Mesothelial cell of epicardium (in vitro differentiated cells): Measurements from ENCODE around the gene GPATCH2L. TPM values are rescaled to one million over a fixed set of nuclear protein-coding genes. Genes with fewer than 3 reads are reported as not detected.
A peak's percentile ranks its signal among the peaks of the same experiment; 100 is the strongest.

Experiments used
- DNase-seq, 2 experiments: peaks; one replicate each; pipeline ENCODE4 v3.0.0; 2021; ENCODE audit warnings: low spot score in 2 of 2; ENCODE audit not compliant: unreplicated experiment in 2 of 2
- H3K27ac Mint-ChIP-seq: 2 replicates; pipeline ENCODE4 v1.8.0; 2021; ENCODE audit warnings: mixed read lengths
- H3K27me3 Mint-ChIP-seq: 2 replicates; pipeline ENCODE4 v1.8.0; 2021; ENCODE audit warnings: low read depth, mixed read lengths
- H3K36me3 Mint-ChIP-seq: 2 replicates; pipeline ENCODE4 v1.8.0; 2021; ENCODE audit warnings: mixed read lengths
- H3K4me1 Mint-ChIP-seq: 2 replicates; pipeline ENCODE4 v1.8.0; 2021; ENCODE audit warnings: mixed read lengths
- H3K4me3 Mint-ChIP-seq: 2 replicates; pipeline ENCODE4 v1.8.0; 2021; ENCODE audit warnings: mild to moderate bottlenecking, moderate library complexity, mixed read lengths
- H3K9me3 Mint-ChIP-seq: 2 replicates; pipeline ENCODE4 v1.8.0; 2021; ENCODE audit warnings: mixed read lengths
- total RNA-seq: library from RNA; stranded (reverse); gene quantifications from 3 replicates; pipeline ENCODE4 v1.2.1, GENCODE V29; 2021
- TF ChIP-seq, protein P1 (sequence below): fragments of 200-600 bp; sonication (generic); IDR thresholded peaks from one replicate; pipeline ENCODE4 v1.5.0; 2021; ENCODE audit warnings: antibody characterized with exemption; ENCODE audit not compliant: unreplicated experiment

GPATCH2L gene
- total RNA-seq, 1 donor from 2014 or later = 83.1 TPM

DNA sequence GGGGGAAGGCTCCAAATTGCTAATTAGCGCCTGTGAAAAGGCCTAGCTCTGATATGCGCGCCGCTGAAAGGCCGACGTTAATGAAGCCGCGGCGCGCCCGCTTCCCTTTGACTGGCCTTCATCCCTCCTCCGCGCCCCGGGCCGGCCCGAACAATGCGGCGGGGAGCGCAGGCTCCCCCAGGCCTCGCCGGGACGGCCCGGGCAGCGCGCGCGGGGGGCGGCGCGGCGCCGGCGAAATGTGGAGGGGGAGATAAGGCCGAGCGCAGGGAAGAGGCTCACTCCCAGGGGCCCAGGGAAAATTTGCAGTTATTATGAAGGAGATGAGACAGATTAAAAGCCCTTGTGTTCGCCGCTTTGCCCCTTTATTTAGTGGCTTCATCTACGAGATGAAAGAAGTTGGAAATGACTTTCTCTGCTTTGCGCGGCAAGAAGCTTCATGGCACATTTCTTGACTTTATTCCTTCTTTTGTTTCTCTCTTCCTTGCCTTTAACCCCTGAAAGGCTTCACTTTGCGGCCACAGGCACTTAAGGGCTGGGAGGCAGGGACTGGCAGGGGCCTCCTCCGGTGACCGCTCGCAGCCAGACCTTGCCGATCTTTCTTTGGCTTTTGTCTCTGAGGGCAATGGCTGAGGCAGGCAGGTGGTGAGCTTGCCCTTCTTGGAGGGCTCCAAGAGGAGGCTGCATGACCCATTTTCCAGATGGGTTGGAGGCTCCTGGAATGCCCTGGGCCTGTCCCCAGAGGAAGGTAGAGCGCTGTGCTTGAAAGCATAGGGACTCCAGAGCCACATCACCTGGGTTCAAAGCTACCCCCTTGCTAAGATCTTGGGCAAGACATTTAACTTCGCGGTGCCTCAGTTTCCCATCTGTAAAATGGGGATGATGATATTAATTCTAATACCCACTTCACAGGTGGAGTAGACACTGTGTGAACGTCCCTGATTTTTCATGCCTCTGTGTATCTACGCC, 12.7 kb upstream of the GPATCH2L start:
- Mint-ChIP-seq H3K4me3 (peak overlapping the region; percentile 59), H3K27ac (no peak overlapping the region)
- DNase-seq = peak in 1 of 2 experiments; percentile 42

GRCh38 chr14:76143642-76144041, 8.1 kb upstream of the GPATCH2L start:
- H3K27me3 Mint-ChIP-seq = peaks cover 59% of the 10 kb centered on the region
- H3K4me3 Mint-ChIP-seq = no peak overlapping the region

More for the DNA sequence above, 12.7 kb upstream of the GPATCH2L start:
- Mint-ChIP-seq H3K9me3 (peaks cover 20% of the 10 kb centered on the region), H3K4me1 (peaks cover 10% of the 10 kb centered on the region), H3K27me3 (peaks cover 86% of the 10 kb centered on the region), H3K36me3 (peaks cover 2% of the 10 kb centered on the region)
- TF ChIP-seq, protein P1, sequence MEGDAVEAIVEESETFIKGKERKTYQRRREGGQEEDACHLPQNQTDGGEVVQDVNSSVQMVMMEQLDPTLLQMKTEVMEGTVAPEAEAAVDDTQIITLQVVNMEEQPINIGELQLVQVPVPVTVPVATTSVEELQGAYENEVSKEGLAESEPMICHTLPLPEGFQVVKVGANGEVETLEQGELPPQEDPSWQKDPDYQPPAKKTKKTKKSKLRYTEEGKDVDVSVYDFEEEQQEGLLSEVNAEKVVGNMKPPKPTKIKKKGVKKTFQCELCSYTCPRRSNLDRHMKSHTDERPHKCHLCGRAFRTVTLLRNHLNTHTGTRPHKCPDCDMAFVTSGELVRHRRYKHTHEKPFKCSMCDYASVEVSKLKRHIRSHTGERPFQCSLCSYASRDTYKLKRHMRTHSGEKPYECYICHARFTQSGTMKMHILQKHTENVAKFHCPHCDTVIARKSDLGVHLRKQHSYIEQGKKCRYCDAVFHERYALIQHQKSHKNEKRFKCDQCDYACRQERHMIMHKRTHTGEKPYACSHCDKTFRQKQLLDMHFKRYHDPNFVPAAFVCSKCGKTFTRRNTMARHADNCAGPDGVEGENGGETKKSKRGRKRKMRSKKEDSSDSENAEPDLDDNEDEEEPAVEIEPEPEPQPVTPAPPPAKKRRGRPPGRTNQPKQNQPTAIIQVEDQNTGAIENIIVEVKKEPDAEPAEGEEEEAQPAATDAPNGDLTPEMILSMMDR = no peak

GRCh38 chr14:76146976-76147375, 4.7 kb upstream of the GPATCH2L start:
- DNase-seq = no peak
- H3K27ac Mint-ChIP-seq = no peak overlapping the region
- H3K4me3 Mint-ChIP-seq = no peak overlapping the region
- peaks cover 2% of the 10 kb centered on the region for H3K4me1 Mint-ChIP-seq
- peaks cover 51% of the 10 kb centered on the region for H3K27me3 Mint-ChIP-seq
- TF ChIP-seq, protein P1 = no peak
- no peaks in the 10 kb centered on the region for H3K36me3 Mint-ChIP-seq
- peaks cover 26% of the 10 kb centered on the region for H3K9me3 Mint-ChIP-seq

More at GRCh38 chr14:76143642-76144041, 8.1 kb upstream of the GPATCH2L start:
- TF ChIP-seq, protein P1 = no peak
- Mint-ChIP-seq H3K36me3 (peaks cover 2% of the 10 kb centered on the region), H3K27ac (no peak overlapping the region), H3K4me1 (peaks cover 4% of the 10 kb centered on the region), H3K9me3 (peaks cover 26% of the 10 kb centered on the region)
- DNase-seq = no peak

- peaks cover 21% of the 10 kb centered on the region for H3K4me1 Mint-ChIP-seq
- H3K27me3 Mint-ChIP-seq = peaks cover 40% of the 10 kb centered on the region
- no peak overlapping the region for H3K4me3 Mint-ChIP-seq
- no peak for DNase-seq
- TF ChIP-seq, protein P1 = no peak
- no peak overlapping the region for H3K27ac Mint-ChIP-seq
- peaks cover under 1% of the 10 kb centered on the region for H3K36me3 Mint-ChIP-seq
- peaks cover 11% of the 10 kb centered on the region for H3K9me3 Mint-ChIP-seq
Observed at GRCh38 chr14:76149196-76149595, 2.5 kb upstream of the GPATCH2L start.

DNA sequence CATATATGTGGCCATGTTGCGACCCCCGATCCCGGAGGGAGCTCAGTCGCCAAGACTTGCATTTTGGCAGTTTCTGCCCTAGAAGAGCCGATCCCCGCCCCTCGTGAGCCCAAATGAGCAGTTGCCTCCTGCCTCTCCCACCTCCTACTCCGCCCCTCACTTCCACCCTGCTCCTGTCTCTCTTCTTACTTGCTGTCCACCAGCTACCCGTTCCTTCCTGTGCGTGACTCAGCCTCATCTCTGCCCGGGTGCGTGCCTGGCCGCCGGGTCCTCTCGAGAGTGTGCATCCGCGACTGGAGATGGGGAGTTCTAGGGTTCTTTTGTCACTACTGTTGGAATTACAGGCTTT, 585 bp downstream of the GPATCH2L start:
- H3K4me1 Mint-ChIP-seq = peaks cover 46% of the 10 kb centered on the region
- peaks cover 22% of the 10 kb centered on the region for H3K27me3 Mint-ChIP-seq
- TF ChIP-seq, protein P1 = no peak
- peak overlapping the region; percentile 97 for H3K27ac Mint-ChIP-seq
- peak; percentile 42 to 68 for DNase-seq
- peaks cover 7% of the 10 kb centered on the region for H3K36me3 Mint-ChIP-seq
- H3K9me3 Mint-ChIP-seq = peaks cover 6% of the 10 kb centered on the region
- H3K4me3 Mint-ChIP-seq = peak overlapping the region; percentile 96
